Middle frontal gyrus (tissue), 1 donor: ENCODE measurements around the gene CNOT6.

Experiments used
- DNase-seq: peaks from one replicate; pipeline ENCODE4 v3.0.0-alpha.2; 2015; ENCODE audit warnings: low spot score; ENCODE audit errors: extremely low spot score

Gene CNOT6

DNA sequence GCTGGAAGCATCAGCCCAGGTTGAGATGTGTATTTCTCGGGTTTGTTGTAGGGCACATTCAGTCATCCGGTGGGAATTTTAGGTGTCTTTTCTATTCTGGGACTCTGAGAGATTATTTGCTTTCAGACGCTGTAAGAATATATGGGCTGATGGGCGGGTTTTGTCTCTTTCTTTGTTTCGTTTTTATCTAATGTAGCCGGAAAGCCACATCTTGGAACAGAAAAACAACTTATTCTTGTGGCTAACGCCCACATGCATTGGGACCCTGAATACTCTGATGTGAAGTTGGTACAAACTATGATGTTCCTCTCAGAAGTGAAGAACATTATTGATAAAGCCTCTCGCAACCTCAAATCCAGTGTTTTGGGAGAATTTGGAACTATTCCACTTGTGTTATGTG, 74.7 kb downstream of the CNOT6 start:
- DNase-seq: no peak

DNA sequence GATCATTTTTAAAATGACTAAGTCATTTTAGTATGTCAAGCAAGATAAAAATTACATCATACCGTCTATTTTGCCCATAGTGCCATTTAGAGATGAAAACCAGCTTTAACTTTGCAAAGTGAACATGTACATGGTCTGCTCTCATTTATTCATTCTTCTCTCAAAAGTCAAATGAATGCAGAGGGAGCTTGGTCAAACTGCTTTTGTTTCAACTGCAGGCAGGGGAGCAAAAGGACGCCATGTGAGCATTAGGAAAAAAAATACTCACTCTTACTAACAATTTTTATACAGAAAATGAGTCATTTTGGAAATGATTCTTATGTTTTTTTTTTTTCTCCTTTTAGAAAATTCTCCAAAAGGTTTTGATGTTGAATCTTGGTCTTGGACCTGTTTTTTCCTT, 81.4 kb downstream of the CNOT6 start:
- DNase-seq: no peak

DNA sequence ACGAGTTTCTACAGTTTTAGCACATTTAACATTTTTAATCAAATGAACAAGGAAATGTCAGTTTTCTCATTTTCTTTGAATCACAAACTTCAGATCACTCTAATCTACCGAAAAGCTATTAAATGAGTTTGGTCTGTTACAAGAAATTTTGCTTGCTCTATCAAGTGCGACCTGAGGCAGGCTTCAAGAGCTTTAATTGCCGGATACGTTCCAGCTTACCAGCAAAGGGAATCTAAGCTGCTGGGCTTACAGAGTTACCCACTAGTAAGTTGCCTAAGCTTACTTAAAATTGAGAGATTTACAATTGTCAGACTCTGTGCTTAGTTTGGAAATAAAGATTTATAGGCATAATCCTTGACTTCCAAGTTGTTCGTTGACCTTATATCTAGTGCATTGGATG, 86.5 kb downstream of the CNOT6 start:
- no peak for DNase-seq

DNA sequence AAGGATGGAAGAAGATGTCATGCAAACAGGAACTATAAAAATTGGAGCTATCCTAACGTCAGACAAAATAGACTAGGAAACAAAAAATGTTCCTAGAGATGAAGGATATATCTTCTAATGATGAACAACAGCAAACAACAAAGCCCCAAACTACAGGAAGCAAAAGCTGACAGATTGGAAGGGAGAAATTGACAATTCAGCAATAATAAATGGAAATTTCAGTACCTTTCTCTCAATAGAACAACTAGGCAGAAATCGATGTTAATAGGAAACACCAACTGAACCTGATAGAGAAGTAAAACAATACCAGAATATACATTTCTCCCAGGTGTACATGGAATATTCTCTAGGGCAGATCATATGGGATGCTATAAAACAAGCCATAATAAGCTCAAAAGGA, 89.6 kb downstream of the CNOT6 start:
- no peak for DNase-seq

DNA sequence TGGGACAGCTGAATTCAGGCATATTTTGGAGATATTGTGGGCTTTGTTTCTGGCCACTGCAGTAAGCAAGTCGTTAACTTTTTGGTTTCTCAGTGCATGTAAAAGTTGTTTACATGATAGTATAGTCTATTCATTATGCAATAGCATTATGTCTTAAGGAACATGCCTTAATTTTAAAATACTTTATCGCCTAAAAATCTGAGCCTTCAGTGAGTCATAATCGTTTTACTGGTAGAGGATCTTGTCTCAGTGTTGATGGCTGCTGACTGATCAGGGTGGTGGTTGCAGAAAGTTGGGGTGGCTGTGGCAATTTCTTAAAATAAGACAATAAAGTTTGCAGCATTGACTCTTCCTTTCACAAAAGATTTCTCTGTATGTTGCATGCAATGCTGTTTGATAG, 92.0 kb downstream of the CNOT6 start:
- no peak for DNase-seq

GRCh38 chr5:180586870-180587269, 92.7 kb downstream of the CNOT6 start:
- no peak for DNase-seq

DNA sequence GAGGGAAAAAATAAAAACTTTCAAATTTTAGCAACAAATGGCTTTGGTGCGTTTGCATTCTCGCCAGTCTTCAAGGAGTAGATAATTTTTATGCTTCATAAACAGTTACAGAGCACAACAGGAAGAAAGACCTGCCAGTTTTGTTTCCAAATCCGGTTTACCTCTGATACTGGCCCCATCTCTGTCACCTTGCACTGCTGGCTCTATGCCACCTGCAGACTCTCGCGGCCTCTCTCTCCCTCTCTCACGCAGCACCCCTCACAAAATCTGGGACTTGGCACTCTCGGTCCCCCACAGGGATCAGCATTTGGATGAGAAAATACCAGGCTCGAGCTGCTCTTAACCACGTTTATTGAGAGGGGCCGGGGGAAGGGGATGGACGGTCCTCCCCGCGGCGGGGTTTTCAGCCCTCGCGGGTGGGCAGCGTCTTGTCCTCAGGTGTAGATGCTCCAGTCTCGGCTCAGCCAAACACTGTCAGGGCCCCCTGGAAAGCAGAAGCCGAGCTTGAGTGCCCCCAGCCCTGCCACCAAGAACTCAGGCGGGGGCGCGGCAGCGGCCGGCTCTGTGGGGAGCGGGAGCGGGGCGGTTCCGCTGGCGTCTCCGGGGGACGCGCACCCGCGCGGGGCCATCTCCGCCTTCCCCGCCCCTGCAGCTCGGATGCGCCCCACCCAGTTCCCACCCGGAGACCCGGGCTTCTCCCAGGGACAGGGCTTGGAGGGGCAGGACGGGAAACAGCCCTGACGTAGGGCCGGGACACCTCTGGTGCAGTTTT, 95.8 kb downstream of the CNOT6 start:
- no peak for DNase-seq

GRCh38 chr5:180590543-180591310, 96.5 kb downstream of the CNOT6 start:
- no peak for DNase-seq

GRCh38 chr5:180591311-180591887, 97.2 kb downstream of the CNOT6 start, which contains the start of gene SCGB3A1:
Gene SCGB3A1, minus strand, starts transcription at chr5:180591499. Its CDS starts 37 bp downstream, at chr5:180591462.
- no peak for DNase-seq

GRCh38 chr5:180592176-180592575, 98.0 kb downstream of the CNOT6 start:
- no peak for DNase-seq

DNA sequence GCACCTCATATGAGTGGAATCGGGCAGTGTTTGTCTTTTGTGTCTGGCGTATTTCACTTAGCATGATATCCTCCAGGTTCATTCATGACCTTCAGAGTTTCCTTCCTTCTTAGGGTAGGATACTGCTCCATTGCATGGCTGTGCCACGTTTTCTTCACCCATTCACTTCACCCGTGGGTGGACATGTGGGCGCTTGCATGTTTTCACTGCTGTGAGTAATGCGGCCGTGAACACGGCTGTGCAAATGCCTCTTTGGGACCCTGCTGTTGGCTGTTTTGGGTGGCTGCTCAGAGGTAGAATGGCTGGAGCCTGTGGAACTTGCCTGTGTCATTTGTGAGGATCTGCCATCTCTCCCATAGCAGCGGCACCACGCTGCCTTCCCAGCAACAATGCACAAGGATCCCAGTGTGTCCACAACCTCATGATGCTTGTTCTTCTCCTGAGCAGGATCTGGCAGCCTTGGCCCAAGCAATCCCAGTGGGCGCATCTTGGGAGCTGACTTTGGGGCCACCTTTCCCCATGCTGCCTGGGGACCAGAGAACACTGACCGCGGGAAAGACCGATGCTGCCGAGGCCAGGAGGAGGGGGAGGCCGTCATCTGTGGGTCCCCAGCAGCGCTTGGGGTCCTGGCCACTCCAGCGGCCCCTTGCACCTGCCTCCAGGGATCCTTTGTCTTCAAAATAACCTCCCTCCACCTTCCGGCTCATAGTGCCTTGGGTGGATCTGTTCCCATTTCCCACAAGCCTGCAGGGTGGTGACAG, 99.4 kb downstream of the CNOT6 start:
- no peak for DNase-seq

DNA sequence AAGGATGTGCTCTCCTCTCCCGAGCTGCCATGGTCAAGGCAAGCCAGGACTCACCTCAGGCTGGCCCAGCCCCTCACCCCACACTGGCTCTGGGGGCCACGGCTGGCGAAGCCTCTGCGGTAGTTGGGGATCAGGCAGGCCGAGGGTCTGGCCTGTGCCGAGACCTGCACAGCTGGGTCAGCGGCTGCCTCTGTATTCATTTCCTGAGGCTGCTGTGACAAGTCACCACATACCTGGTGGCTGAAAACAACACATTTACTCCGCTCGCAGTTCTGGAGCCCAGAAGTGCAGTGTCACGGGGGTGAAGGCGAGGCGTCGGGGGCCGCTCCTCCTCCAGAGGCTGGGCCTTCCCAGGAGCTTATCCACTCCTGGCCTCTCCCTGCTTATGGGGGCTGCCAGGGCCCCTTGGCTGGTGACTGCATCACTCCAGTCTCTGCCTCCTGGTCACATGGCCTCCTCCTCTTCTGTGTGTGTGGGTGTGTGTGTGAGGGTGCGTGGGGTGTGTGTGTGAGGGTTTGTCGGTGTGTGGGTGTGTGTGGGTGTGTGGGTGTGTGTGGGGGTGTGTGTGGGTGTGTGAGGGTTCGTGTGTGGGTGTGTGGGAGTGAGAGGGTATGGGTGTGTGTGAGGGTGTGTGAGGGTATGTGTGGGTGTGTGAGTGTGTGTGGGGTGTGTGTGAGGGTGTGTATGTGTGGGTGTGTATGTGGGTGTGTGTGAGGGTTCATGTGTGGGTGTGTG, 100.3 kb downstream of the CNOT6 start:
- no peak for DNase-seq

GRCh38 chr5:180595046-180595379, 100.8 kb downstream of the CNOT6 start:
- DNase-seq: no peak

GRCh38 chr5:180595381-180596114, 101.4 kb downstream of the CNOT6 start:
- DNase-seq: no peak

DNA sequence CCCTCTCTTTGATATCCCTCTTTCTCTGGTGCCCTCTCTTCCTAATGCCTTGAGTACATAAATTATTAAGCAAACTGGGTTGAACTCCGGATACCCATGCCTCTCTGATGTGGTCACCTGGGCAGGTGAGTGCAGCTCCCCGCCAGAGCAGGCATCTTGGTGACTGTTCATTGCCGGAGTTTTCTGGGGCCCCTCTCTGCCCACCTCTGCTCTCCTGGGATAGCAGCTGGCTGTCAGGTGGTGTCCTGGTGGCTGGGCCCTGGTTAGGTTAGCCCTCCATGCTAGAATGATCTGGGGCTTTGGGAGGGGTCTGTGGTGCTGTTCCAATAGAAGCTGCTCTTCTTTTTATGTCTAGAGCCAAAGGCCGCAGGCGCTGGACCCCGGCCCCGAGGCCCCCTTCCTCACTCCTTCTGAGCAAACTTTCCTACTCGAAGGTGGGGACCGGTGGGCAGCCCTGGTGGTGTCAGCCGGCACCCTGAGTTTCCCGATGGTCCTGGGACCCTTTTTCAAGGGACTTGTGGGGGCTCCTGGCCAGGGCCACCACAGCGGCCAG, 102.0 kb downstream of the CNOT6 start:
- no peak for DNase-seq

DNA sequence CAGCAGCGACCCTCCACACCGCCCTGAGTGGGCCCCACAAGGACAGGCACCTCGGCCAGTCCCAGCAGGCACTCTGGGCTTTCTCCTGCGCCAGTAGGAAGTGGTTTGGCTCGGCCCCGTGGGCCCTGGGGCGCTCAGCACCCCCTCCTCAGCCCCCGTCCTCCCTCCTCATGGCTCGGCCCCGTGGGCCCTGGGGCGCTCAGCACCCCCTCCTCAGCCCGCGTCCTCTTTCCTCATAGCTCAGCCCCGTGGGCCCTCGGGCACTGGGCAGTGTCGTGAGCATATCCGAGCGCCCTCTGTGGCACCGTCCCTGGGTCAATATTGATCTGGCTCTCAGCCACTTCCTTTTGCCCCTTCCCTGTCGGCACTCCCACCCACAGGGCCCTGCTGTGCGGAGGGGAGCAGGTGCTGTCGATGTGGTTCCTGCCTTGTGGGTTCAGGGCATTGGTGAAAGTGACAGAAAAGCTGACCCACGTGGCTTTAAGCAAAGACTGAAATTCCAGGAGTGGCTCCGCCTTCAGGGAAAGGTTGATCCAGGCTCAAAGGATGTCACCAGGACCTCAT, 102.6 kb downstream of the CNOT6 start:
- no peak for DNase-seq

- no peak for DNase-seq
These were observed 104.1 kb downstream of the CNOT6 start for GRCh38 chr5:180598316-180598701.

- no peak for DNase-seq
These were observed 104.8 kb downstream of the CNOT6 start for GRCh38 chr5:180598797-180599589.

GRCh38 chr5:180599590-180599914, 105.4 kb downstream of the CNOT6 start:
- DNase-seq: no peak
